ENCODE measurements around the gene DDX6.

- TF ChIP-seq, protein P1, sequence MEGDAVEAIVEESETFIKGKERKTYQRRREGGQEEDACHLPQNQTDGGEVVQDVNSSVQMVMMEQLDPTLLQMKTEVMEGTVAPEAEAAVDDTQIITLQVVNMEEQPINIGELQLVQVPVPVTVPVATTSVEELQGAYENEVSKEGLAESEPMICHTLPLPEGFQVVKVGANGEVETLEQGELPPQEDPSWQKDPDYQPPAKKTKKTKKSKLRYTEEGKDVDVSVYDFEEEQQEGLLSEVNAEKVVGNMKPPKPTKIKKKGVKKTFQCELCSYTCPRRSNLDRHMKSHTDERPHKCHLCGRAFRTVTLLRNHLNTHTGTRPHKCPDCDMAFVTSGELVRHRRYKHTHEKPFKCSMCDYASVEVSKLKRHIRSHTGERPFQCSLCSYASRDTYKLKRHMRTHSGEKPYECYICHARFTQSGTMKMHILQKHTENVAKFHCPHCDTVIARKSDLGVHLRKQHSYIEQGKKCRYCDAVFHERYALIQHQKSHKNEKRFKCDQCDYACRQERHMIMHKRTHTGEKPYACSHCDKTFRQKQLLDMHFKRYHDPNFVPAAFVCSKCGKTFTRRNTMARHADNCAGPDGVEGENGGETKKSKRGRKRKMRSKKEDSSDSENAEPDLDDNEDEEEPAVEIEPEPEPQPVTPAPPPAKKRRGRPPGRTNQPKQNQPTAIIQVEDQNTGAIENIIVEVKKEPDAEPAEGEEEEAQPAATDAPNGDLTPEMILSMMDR (conservative IDR thresholded peaks at IDR 0.05; ENCODE audit: low read length) = no peak
- no peak for TF ChIP-seq EZH2phosphoT487 (IDR thresholded peaks at IDR 0.05; ENCODE audit: borderline replicate concordance, low read depth, low read length)
Measured at GRCh38 chr11:118748056-118748455, 42.9 kb downstream of the DDX6 start.

Measured in OCI-LY7 (cell line).